Hepatocyte (in vitro differentiated cells): Measurements from ENCODE around the gene PDGFD.

Experiments
- CTCF ChIP-seq: fragments of 200-600 bp; sonication (generic); IDR thresholded peaks from 2 replicates; pipeline ENCODE4 v1.5.1; 2016; ENCODE audit warnings: antibody characterized with exemption, mild to moderate bottlenecking; ENCODE audit not compliant: poor library complexity
- EZH2 ChIP-seq: fragments of 200-600 bp; sonication (generic); IDR thresholded peaks from 2 replicates; pipeline ENCODE4 v1.6.1; 2016; ENCODE audit warnings: antibody characterized with exemption, mild to moderate bottlenecking, borderline replicate concordance

DNA sequence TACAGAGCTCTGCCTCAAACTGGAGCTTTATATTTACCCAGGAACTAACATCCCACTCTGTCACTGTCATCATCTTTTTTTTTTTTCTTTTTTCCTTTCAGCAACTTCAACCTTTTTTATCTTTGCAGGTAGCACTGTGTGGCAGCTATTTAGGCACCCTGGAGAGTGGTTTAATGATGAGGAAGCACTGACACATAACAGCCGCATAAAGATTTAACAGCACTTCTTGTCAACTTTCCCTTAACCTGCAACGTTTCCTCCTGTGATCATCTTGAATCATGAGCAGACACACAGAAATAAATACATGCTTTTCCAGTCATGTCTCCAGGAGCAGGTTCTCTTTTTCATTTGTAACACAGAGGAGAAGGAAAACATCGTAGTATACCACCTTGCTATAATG is 34.8 kb downstream of the PDGFD start:
- TF ChIP-seq EZH2 (no peak), CTCF (no peak)
